Osteocyte (in vitro differentiated cells): Measurements from ENCODE around the gene SEMA6D. TPM values are rescaled to one million over a fixed set of nuclear protein-coding genes. Genes with fewer than 3 reads are reported as not detected.

Experiments used
- DNase-seq: peaks from one replicate; pipeline ENCODE4 v3.0.0; 2021; ENCODE audit warnings: mixed read lengths; ENCODE audit not compliant: unreplicated experiment; ENCODE audit errors: extremely low spot score
- H3K27ac Mint-ChIP-seq: one replicate; pipeline ENCODE4 v1.8.0; 2021; ENCODE audit warnings: mild to moderate bottlenecking, mixed read lengths; ENCODE audit not compliant: unreplicated experiment
- H3K27me3 Mint-ChIP-seq: one replicate; pipeline ENCODE4 v1.8.0; 2021; ENCODE audit warnings: mixed read lengths; ENCODE audit not compliant: unreplicated experiment
- H3K36me3 Mint-ChIP-seq: one replicate; pipeline ENCODE4 v1.8.0; 2021; ENCODE audit warnings: mixed read lengths; ENCODE audit not compliant: unreplicated experiment
- H3K4me1 Mint-ChIP-seq: one replicate; pipeline ENCODE4 v1.8.0; 2021; ENCODE audit warnings: mixed read lengths; ENCODE audit not compliant: unreplicated experiment
- H3K4me3 Mint-ChIP-seq: one replicate; pipeline ENCODE4 v1.8.0; 2021; ENCODE audit warnings: mild to moderate bottlenecking, moderate library complexity, mixed read lengths; ENCODE audit not compliant: unreplicated experiment
- H3K9me3 Mint-ChIP-seq: one replicate; pipeline ENCODE4 v1.8.0; 2021; ENCODE audit warnings: mixed read lengths; ENCODE audit not compliant: unreplicated experiment
- total RNA-seq: library from RNA; stranded (reverse); gene quantifications from 2 replicates; pipeline ENCODE4 v1.2.1, GENCODE V29; 2021
- TF ChIP-seq, protein P1 (sequence below): fragments of 200-600 bp; sonication (generic); IDR thresholded peaks from 2 replicates; pipeline ENCODE4 v1.5.0; 2021; ENCODE audit warnings: antibody characterized with exemption, mild to moderate bottlenecking, moderate library complexity

Gene SEMA6D
- total RNA-seq, 1 donor from 2014 or later, result 11.9 TPM

DNA sequence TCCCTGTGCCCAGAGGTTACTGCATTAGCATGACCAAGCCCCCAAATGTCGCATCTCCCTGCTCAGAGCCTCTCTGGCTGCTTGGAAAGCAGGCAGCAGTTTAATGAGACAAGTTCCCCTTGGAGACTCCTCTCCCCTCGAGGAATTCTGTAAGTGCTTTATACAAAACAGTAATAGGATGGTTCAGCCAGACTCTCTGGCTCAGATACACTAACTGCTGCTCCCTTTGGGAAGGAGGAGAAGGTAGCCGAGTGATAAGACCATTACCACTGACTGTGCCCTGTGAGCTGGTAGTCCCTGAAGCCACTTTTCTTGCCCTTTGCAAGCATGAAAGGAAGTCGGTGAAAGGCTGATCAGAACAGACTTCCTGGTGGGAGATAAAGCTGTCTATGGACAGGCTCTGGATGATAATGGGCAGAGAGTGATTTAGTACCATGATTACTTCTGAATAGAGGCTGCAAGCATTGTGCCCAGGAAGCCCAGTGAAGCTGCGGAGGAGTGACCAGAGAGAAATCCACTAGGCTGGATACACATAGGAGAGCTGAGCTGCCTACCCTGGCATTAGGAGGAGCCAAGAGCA lies 100.8 kb downstream of the SEMA6D start:
- no peaks in the 10 kb centered on the region for H3K36me3 Mint-ChIP-seq

DNA sequence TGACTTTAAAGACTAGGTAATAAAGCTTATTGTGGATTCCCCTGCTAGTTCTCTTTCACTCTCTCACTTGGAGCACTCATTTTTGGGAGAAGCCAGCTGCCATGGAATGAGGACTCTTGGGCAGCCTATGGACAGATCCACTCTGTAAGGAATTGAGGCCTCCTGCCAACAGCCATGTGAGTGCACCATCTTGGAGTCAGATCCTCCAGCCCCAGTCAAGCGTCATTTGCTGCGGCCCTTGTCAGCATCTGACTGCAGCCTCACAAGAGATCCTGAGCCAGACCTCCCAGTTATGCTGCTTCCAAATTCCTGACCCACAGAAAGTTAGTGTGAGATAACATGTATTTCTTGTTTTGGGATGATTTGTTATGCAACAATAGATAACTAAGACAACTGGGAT lies 101.9 kb downstream of the SEMA6D start:
- H3K4me3 Mint-ChIP-seq, result no peak overlapping the region
- TF ChIP-seq, protein P1, sequence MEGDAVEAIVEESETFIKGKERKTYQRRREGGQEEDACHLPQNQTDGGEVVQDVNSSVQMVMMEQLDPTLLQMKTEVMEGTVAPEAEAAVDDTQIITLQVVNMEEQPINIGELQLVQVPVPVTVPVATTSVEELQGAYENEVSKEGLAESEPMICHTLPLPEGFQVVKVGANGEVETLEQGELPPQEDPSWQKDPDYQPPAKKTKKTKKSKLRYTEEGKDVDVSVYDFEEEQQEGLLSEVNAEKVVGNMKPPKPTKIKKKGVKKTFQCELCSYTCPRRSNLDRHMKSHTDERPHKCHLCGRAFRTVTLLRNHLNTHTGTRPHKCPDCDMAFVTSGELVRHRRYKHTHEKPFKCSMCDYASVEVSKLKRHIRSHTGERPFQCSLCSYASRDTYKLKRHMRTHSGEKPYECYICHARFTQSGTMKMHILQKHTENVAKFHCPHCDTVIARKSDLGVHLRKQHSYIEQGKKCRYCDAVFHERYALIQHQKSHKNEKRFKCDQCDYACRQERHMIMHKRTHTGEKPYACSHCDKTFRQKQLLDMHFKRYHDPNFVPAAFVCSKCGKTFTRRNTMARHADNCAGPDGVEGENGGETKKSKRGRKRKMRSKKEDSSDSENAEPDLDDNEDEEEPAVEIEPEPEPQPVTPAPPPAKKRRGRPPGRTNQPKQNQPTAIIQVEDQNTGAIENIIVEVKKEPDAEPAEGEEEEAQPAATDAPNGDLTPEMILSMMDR, result no peak
- no peak overlapping the region for H3K27ac Mint-ChIP-seq
- H3K27me3 Mint-ChIP-seq, result peaks cover 19% of the 10 kb centered on the region
- DNase-seq, result no peak
- H3K36me3 Mint-ChIP-seq, result no peaks in the 10 kb centered on the region
- no peaks in the 10 kb centered on the region for H3K9me3 Mint-ChIP-seq
- peaks cover 2% of the 10 kb centered on the region for H3K4me1 Mint-ChIP-seq

More for the DNA sequence above, 100.8 kb downstream of the SEMA6D start:
- H3K4me3 Mint-ChIP-seq, result no peak overlapping the region
- TF ChIP-seq, protein P1, result no peak
- no peak for DNase-seq
- H3K9me3 Mint-ChIP-seq, result no peaks in the 10 kb centered on the region
- H3K27ac Mint-ChIP-seq, result no peak overlapping the region
- peaks cover 19% of the 10 kb centered on the region for H3K27me3 Mint-ChIP-seq
- peaks cover 2% of the 10 kb centered on the region for H3K4me1 Mint-ChIP-seq

DNA sequence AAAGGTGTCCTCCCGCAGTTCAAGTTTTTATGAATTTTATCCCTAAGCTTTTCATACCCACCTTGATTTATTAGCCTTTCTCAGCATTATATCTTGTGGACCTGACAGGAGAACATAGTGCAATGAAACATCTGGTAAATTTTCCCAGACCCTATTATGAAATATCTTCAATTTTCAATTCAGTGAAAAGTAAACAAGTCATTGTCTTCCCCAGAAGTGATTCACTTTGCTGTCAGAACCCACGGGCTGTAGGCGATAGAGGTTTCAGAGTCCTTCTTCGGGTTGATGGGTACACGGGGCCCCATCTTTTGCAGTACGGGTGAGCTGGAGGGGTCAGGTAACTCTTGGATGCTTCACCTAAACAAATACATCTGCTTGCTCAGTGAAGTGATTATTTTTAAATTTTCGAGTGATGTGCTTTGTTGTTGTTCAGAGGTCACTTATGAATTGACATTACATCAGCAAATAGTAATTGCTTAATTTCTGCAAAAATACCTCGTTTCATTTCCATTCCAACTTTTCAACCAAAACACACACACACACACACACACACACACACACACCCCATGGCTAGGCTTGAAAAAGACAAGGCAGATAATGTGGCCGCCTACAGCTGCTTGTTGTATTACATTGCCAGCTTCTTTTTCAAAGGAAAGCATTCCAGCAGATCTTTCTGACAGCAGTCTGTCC lies 102.9 kb downstream of the SEMA6D start:
- Mint-ChIP-seq H3K27ac (no peak overlapping the region), H3K4me3 (no peak overlapping the region), H3K4me1 (peaks cover 2% of the 10 kb centered on the region), H3K27me3 (peaks cover 21% of the 10 kb centered on the region), H3K36me3 (no peaks in the 10 kb centered on the region), H3K9me3 (no peaks in the 10 kb centered on the region)
- DNase-seq, result no peak
- TF ChIP-seq, protein P1, result no peak

DNA sequence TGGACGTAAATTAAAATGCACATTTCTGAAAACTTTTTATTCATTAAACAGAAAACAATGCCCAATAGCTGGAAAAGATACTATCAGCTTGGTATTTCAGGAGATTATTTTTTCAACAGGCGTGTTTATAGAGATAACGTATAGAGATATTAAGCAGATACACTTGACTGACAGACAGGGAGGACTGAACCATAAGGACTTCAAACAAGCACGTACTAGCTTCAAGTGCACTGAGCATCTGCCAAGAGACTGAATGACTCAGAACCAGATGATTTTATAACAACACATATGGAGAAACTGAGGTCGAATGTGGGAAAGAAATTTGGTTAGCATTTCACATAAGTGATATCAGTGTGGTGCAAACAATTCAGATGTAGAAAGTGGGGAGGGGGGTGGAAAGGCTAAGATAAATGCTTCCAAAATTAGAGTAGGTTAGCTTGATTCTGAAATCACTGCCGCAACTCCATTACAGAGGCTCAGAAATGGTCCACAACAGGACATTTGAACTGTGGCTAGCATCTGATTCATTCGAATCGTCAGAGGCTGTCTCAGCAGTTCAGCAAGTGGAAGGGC lies 103.5 kb downstream of the SEMA6D start:
- TF ChIP-seq, protein P1, result no peak

GRCh38 chr15:47822048-47822447 lies 104.7 kb downstream of the SEMA6D start:
- peaks cover 2% of the 10 kb centered on the region for H3K4me1 Mint-ChIP-seq
- DNase-seq, result no peak

More for the DNA sequence above, 103.5 kb downstream of the SEMA6D start:
- no peak for DNase-seq
- H3K9me3 Mint-ChIP-seq, result no peaks in the 10 kb centered on the region
- H3K4me1 Mint-ChIP-seq, result peaks cover 2% of the 10 kb centered on the region
- H3K27ac Mint-ChIP-seq, result no peak overlapping the region
- no peaks in the 10 kb centered on the region for H3K36me3 Mint-ChIP-seq
- H3K4me3 Mint-ChIP-seq, result no peak overlapping the region
- H3K27me3 Mint-ChIP-seq, result peaks cover 26% of the 10 kb centered on the region

More at GRCh38 chr15:47822048-47822447, 104.7 kb downstream of the SEMA6D start:
- Mint-ChIP-seq H3K36me3 (no peaks in the 10 kb centered on the region), H3K27me3 (peaks cover 33% of the 10 kb centered on the region), H3K4me3 (no peak overlapping the region), H3K9me3 (no peaks in the 10 kb centered on the region), H3K27ac (no peak overlapping the region)
- TF ChIP-seq, protein P1, result no peak
